HepG2 (cell line): ENCODE data around the gene FURIN. TPM values are rescaled to one million over a fixed set of nuclear protein-coding genes. Genes with fewer than 3 reads are reported as not detected.
A peak's percentile ranks its signal among the peaks of the same experiment; 100 is the strongest.

Experiments used
- CHD4 ChIP-seq: fragments of 200-600 bp; sonication (generic); IDR thresholded peaks from 2 replicates; pipeline ENCODE4 v1.7.0; 2017; ENCODE audit warnings: mild to moderate bottlenecking, low read length, borderline replicate concordance
- ELF4 ChIP-seq: sonication (generic); formaldehyde crosslinking; IDR thresholded peaks from 2 replicates; pipeline ENCODE4 v1.5.0; 2020; ENCODE audit warnings: missing genetic modification reagents, mild to moderate bottlenecking, moderate library complexity, borderline replicate concordance
- FOXK1 ChIP-seq: sonication (generic); formaldehyde crosslinking; IDR thresholded peaks from 2 replicates; pipeline ENCODE4 v1.4.0; 2020; ENCODE audit warnings: low read depth, missing genetic modification reagents, borderline replicate concordance
- HBP1 ChIP-seq: IDR thresholded peaks from 2 replicates; pipeline ENCODE4 v1.6.1; 2016; ENCODE audit warnings: low read depth, control low read depth
- HINFP ChIP-seq: sonication (generic); formaldehyde crosslinking; IDR thresholded peaks from 2 replicates; pipeline ENCODE4 v1.4.0; 2020; ENCODE audit warnings: low read depth, mild to moderate bottlenecking, missing genetic modification reagents
- HMGXB4 ChIP-seq, 2 experiments: sonication (generic) in 1 of 2; formaldehyde crosslinking in 1 of 2; IDR thresholded peaks; 2 replicates each; pipeline versions ENCODE4 v1.4.0 to v1.6.1; 2018 to 2020; ENCODE audit warnings: missing genetic modification reagents in 2 of 2, borderline replicate concordance in 1 of 2, low read depth in 1 of 2, mild to moderate bottlenecking in 1 of 2, missing biosample characterization in 1 of 2
- HOXA7 ChIP-seq: sonication (generic); formaldehyde crosslinking; IDR thresholded peaks from 2 replicates; pipeline ENCODE4 v1.8.1; 2022; ENCODE audit warnings: mild to moderate bottlenecking, missing genetic modification reagents, moderate library complexity
- HOXD1 ChIP-seq: sonication (generic); formaldehyde crosslinking; IDR thresholded peaks from 2 replicates; pipeline ENCODE4 v1.5.0; 2020; ENCODE audit warnings: missing genetic modification reagents
- NR2C2 ChIP-seq: sonication (generic); formaldehyde crosslinking; IDR thresholded peaks from 2 replicates; pipeline ENCODE4 v1.4.0; 2020; ENCODE audit warnings: missing genetic modification reagents, mild to moderate bottlenecking, moderate library complexity, borderline replicate concordance
- PBX3 ChIP-seq: sonication (generic); formaldehyde crosslinking; IDR thresholded peaks from 2 replicates; pipeline ENCODE4 v1.8.1; 2023; ENCODE audit warnings: missing genetic modification reagents, inconsistent platforms, borderline replicate concordance
- TOPORS ChIP-seq: sonication (generic); formaldehyde crosslinking; IDR thresholded peaks from 2 replicates; pipeline ENCODE4 v1.8.0; 2023; ENCODE audit warnings: mild to moderate bottlenecking, missing genetic modification reagents
- ZBTB4 ChIP-seq: sonication (generic); formaldehyde crosslinking; IDR thresholded peaks from 2 replicates; pipeline ENCODE4 v1.4.0; 2020; ENCODE audit warnings: missing genetic modification reagents, mild to moderate bottlenecking, borderline replicate concordance
- ZNF101 ChIP-seq: sonication (generic); formaldehyde crosslinking; IDR thresholded peaks from 2 replicates; pipeline ENCODE4 v1.4.0; 2020; ENCODE audit warnings: mild to moderate bottlenecking, low read depth, missing genetic modification reagents, borderline replicate concordance
- ZNF138 ChIP-seq: sonication (generic); formaldehyde crosslinking; IDR thresholded peaks from 2 replicates; pipeline ENCODE4 v1.5.0; 2020; ENCODE audit warnings: mild to moderate bottlenecking, low read depth, missing genetic modification reagents
- ZNF224 ChIP-seq: sonication (generic); formaldehyde crosslinking; IDR thresholded peaks from 2 replicates; pipeline ENCODE4 v1.5.0; 2020; ENCODE audit warnings: mild to moderate bottlenecking, missing genetic modification reagents
- ZNF34 ChIP-seq: sonication (generic); formaldehyde crosslinking; IDR thresholded peaks from 2 replicates; pipeline ENCODE4 v1.4.0; 2020; ENCODE audit warnings: mild to moderate bottlenecking, missing genetic modification reagents, borderline replicate concordance
- ZNF549 ChIP-seq: sonication (generic); formaldehyde crosslinking; IDR thresholded peaks from 2 replicates; pipeline ENCODE4 v1.5.0; 2020; ENCODE audit warnings: missing genetic modification reagents
- ZNF569 ChIP-seq: sonication (generic); formaldehyde crosslinking; IDR thresholded peaks from 2 replicates; pipeline ENCODE4 v1.5.0; 2020; ENCODE audit warnings: mild to moderate bottlenecking, missing genetic modification reagents, moderate library complexity, borderline replicate concordance
- ZNF570 ChIP-seq: sonication (generic); formaldehyde crosslinking; IDR thresholded peaks from 2 replicates; pipeline ENCODE4 v1.4.0; 2020; ENCODE audit warnings: mild to moderate bottlenecking, missing genetic modification reagents, borderline replicate concordance
- polyA plus RNA-seq, 8 experiments: library from polyadenylated mRNA; depleted of rRNA in 3 of 8; stranded (reverse) in 7 of 8; unstranded in 1 of 8; fragments of >200 nt; fragmentation: Illumina TruSeq in 4 of 8; extraction: Trizol in 4 of 8; gene quantifications; 2 replicates each; pipeline versions ENCODE4 v1.2.1 to v1.2.3, GENCODE V29; 2011 to 2016; ENCODE audit warnings: low read depth in 4 of 8, missing spikeins in 1 of 8, mixed read lengths in 1 of 8; ENCODE audit not compliant: insufficient read depth in 1 of 8
- total RNA-seq, 5 experiments: library from RNA; depleted of rRNA; stranded (reverse); fragments of >200 nt; fragmentation: Illumina TruSeq; extraction: Trizol; gene quantifications; 2 replicates each; pipeline ENCODE4 v1.2.3, GENCODE V29; 2016; ENCODE audit warnings: low read depth in 1 of 5

The FURIN gene
- total and polyA plus RNA-seq, 2 of the 13 experiments (the other 11 are each of a cell fraction or from before 2014, with no cell fraction given) = 15.2 to 17.4 TPM

- peak; percentile 93 for TF ChIP-seq HBP1 (CRISPR knock-in tag)
- peak; percentile 95; the same call in 1 of the 2 replicates for TF ChIP-seq ZBTB4 (CRISPR knock-in tag)
- no peak; the same call in 1 of the 2 replicates for TF ChIP-seq ZNF101 (CRISPR knock-in tag)
- no peak; the same call in 1 of the 2 replicates for TF ChIP-seq ZNF570
- TF ChIP-seq PBX3 = no peak
- peak; percentile 84; the same call in 1 of the 2 replicates for TF ChIP-seq HOXD1 (CRISPR knock-in tag)
- peak; percentile 81; the same call in 1 of the 2 replicates for TF ChIP-seq ZNF224 (CRISPR knock-in tag)
- no peak for TF ChIP-seq CHD4
- peak; percentile 80 to 87; a peak in 3 of 4 replicates for TF ChIP-seq HMGXB4 (CRISPR knock-in tag; IDR thresholded peaks at IDR 0.05; ENCODE audit: borderline replicate concordance in 1 of 2, low read depth in 1 of 2)
- 0 out of 2 replicates have a peak, but pooled peaks have one; percentile 78 for TF ChIP-seq ZNF569 (CRISPR knock-in tag)
- no peak for TF ChIP-seq HOXA7
- TF ChIP-seq ELF4 (CRISPR knock-in tag) = no peak
- peak; percentile 97 for TF ChIP-seq FOXK1
- no peak for TF ChIP-seq ZNF549 (CRISPR knock-in tag)
- peak; percentile 90 for TF ChIP-seq HINFP (CRISPR knock-in tag)
- TF ChIP-seq ZNF34 (CRISPR knock-in tag) = peak; percentile 96; the same call in 1 of the 2 replicates
- TF ChIP-seq NR2C2 (CRISPR knock-in tag) = peak; percentile 84
- peak; percentile 98 for TF ChIP-seq TOPORS (CRISPR knock-in tag)
- no peak for TF ChIP-seq ZNF138
These were observed 5.7 kb downstream of the FURIN start (continued) for GRCh38 chr15:90873998-90874605.
